Skeletal muscle tissue (tissue), 4 donors: ENCODE measurements around the gene SLCO4C1. TPM values are rescaled to one million over a fixed set of nuclear protein-coding genes. Genes with fewer than 3 reads are reported as not detected.
A peak's percentile ranks its signal among the peaks of the same experiment; 100 is the strongest.

Source experiments
- H3K27ac ChIP-seq: one replicate; pipeline ENCODE4 v1.7.0; 2013; ENCODE audit warnings: mild to moderate bottlenecking, low read depth, low read length, inconsistent platforms
- H3K27me3 ChIP-seq, 3 donors: one replicate each; pipeline ENCODE4 v1.7.0; 2013; ENCODE audit warnings: low read length in 3 of 3; ENCODE audit not compliant: control insufficient read depth in 3 of 3, insufficient read depth in 3 of 3
- H3K36me3 ChIP-seq, 3 donors: one replicate each; pipeline ENCODE4 v1.7.0; 2013; ENCODE audit warnings: low read length in 3 of 3; ENCODE audit not compliant: control insufficient read depth in 3 of 3, insufficient read depth in 3 of 3
- H3K4me1 ChIP-seq, 3 donors: one replicate each; pipeline ENCODE4 v1.7.0; 2013; ENCODE audit warnings: low read length in 3 of 3, mild to moderate bottlenecking in 3 of 3; ENCODE audit not compliant: control insufficient read depth in 3 of 3, insufficient read depth in 3 of 3
- H3K4me3 ChIP-seq, 3 donors: one replicate each; pipeline ENCODE4 v1.7.0; 2013; ENCODE audit warnings: low read length in 3 of 3
- H3K9ac ChIP-seq, 3 donors: one replicate each; pipeline ENCODE4 v1.7.0; 2013; ENCODE audit warnings: low read length in 3 of 3, mild to moderate bottlenecking in 3 of 3, moderate library complexity in 2 of 3, low read depth in 1 of 3
- H3K9me3 ChIP-seq, 3 donors: one replicate each; pipeline ENCODE4 v1.7.0; 2013; ENCODE audit warnings: low read length in 3 of 3; ENCODE audit not compliant: control insufficient read depth in 3 of 3
- total RNA-seq: library from RNA; depleted of rRNA; stranded (reverse); fragments of >200 nt; gene quantifications from one replicate; pipeline ENCODE4 v1.2.3, GENCODE V29; 2014
- donor health status: Osteomylitis.

Gene SLCO4C1
- total RNA-seq, 1 donor from 2014 or later, result 1.0 TPM

- Histone ChIP-seq H3K27me3 (no peaks in the 10 kb centered on the region), H3K9ac (no peak overlapping the region), H3K4me1 (no peaks in the 10 kb centered on the region), H3K9me3 (no peaks in the 10 kb centered on the region), H3K36me3 (no peaks in the 10 kb centered on the region), H3K27ac (no peak overlapping the region), H3K4me3 (no peak overlapping the region)
These were observed 10.0 kb upstream of the SLCO4C1 start for GRCh38 chr5:102306121-102306520.

GRCh38 chr5:102295534-102296177, 428 bp downstream of the SLCO4C1 start:
- Histone ChIP-seq H3K4me1 (peaks cover 3 to 11% (median 8%) of the 10 kb centered on the region in 3 donors), H3K4me3 (peak overlapping the region; percentile 62 to 70 (median 70)), H3K27me3 (peaks cover 0 to 11% (median 0%) of the 10 kb centered on the region in 3 donors), H3K36me3 (no peaks in the 10 kb centered on the region), H3K27ac (no peak overlapping the region), H3K9me3 (no peaks in the 10 kb centered on the region), H3K9ac (peak overlapping the region in 2 of 3 donors; percentile 38 to 40)

GRCh38 chr5:102294886-102295395, 1.1 kb downstream of the SLCO4C1 start:
- H3K27ac ChIP-seq, result no peak overlapping the region
- peaks cover 3 to 11% (median 8%) of the 10 kb centered on the region in 3 donors for H3K4me1 ChIP-seq
- H3K27me3 ChIP-seq, result peaks cover 0 to 11% (median 0%) of the 10 kb centered on the region in 3 donors
- no peaks in the 10 kb centered on the region for H3K9me3 ChIP-seq
- no peak overlapping the region for H3K4me3 ChIP-seq
- H3K36me3 ChIP-seq, result no peaks in the 10 kb centered on the region
- no peak overlapping the region for H3K9ac ChIP-seq

GRCh38 chr5:102290004-102290403, 6.1 kb downstream of the SLCO4C1 start:
- Histone ChIP-seq H3K4me1 (no peaks in the 10 kb centered on the region), H3K27me3 (peaks cover 0 to 2% (median 0%) of the 10 kb centered on the region in 3 donors), H3K9ac (no peak overlapping the region), H3K9me3 (no peaks in the 10 kb centered on the region), H3K36me3 (no peaks in the 10 kb centered on the region), H3K4me3 (no peak overlapping the region), H3K27ac (no peak overlapping the region)

GRCh38 chr5:102289251-102289899, 6.7 kb downstream of the SLCO4C1 start:
- no peaks in the 10 kb centered on the region for H3K9me3 ChIP-seq
- H3K36me3 ChIP-seq, result no peaks in the 10 kb centered on the region
- H3K4me1 ChIP-seq, result no peaks in the 10 kb centered on the region
- H3K4me3 ChIP-seq, result no peak overlapping the region
- no peak overlapping the region for H3K27ac ChIP-seq
- no peaks in the 10 kb centered on the region for H3K27me3 ChIP-seq
- H3K9ac ChIP-seq, result no peak overlapping the region

- H3K36me3 ChIP-seq, result no peaks in the 10 kb centered on the region
- no peak overlapping the region for H3K27ac ChIP-seq
- H3K27me3 ChIP-seq, result no peaks in the 10 kb centered on the region
- no peaks in the 10 kb centered on the region for H3K9me3 ChIP-seq
- no peaks in the 10 kb centered on the region for H3K4me1 ChIP-seq
- H3K4me3 ChIP-seq, result no peak overlapping the region
- H3K9ac ChIP-seq, result no peak overlapping the region
These were observed 7.5 kb downstream of the SLCO4C1 start for GRCh38 chr5:102288630-102289029.

- Histone ChIP-seq H3K4me1 (no peaks in the 10 kb centered on the region), H3K4me3 (no peak overlapping the region), H3K36me3 (no peaks in the 10 kb centered on the region), H3K27ac (no peak overlapping the region), H3K9ac (no peak overlapping the region), H3K27me3 (no peaks in the 10 kb centered on the region), H3K9me3 (no peaks in the 10 kb centered on the region)
These were observed 9.6 kb downstream of the SLCO4C1 start for GRCh38 chr5:102286476-102286875.

- Histone ChIP-seq H3K4me1 (no peaks in the 10 kb centered on the region), H3K9me3 (no peaks in the 10 kb centered on the region), H3K27me3 (no peaks in the 10 kb centered on the region), H3K9ac (no peak overlapping the region), H3K36me3 (no peaks in the 10 kb centered on the region), H3K4me3 (no peak overlapping the region), H3K27ac (no peak overlapping the region)
These were observed 12.8 kb downstream of the SLCO4C1 start for GRCh38 chr5:102283102-102283797.

GRCh38 chr5:102279711-102280110, 16.4 kb downstream of the SLCO4C1 start:
- no peak overlapping the region for H3K9ac ChIP-seq
- H3K4me3 ChIP-seq, result no peak overlapping the region
- H3K36me3 ChIP-seq, result no peaks in the 10 kb centered on the region
- H3K9me3 ChIP-seq, result no peaks in the 10 kb centered on the region
- H3K27ac ChIP-seq, result no peak overlapping the region
- no peaks in the 10 kb centered on the region for H3K27me3 ChIP-seq
- H3K4me1 ChIP-seq, result no peaks in the 10 kb centered on the region

GRCh38 chr5:102278231-102278630, 17.9 kb downstream of the SLCO4C1 start:
- H3K4me1 ChIP-seq, result no peaks in the 10 kb centered on the region
- no peaks in the 10 kb centered on the region for H3K36me3 ChIP-seq
- no peak overlapping the region for H3K4me3 ChIP-seq
- H3K9me3 ChIP-seq, result no peaks in the 10 kb centered on the region
- H3K27ac ChIP-seq, result no peak overlapping the region
- no peaks in the 10 kb centered on the region for H3K27me3 ChIP-seq
- no peak overlapping the region for H3K9ac ChIP-seq
